ENCODE measurements around the gene NRXN3. TPM values are rescaled to one million over a fixed set of nuclear protein-coding genes. Genes with fewer than 3 reads are reported as not detected.

NRXN3 gene
- total and polyA plus RNA-seq, 5 donors, result 1.5 to 4.7 (median 4.0) TPM

GRCh38 chr14:79602045-79602444, 1431.9 kb downstream of the NRXN3 start:
- Histone ChIP-seq H3K4me3 (ENCODE audit: low read length) (no peak overlapping the region), H3K27ac (ENCODE audit: low read length) (no peak overlapping the region), H3K4me1 (ENCODE audit: control insufficient read depth, insufficient read depth, low read length) (no peaks in the 10 kb centered on the region), H3K9me3 (ENCODE audit: control insufficient read depth, low read length) (no peaks in the 10 kb centered on the region), H3K27me3 (ENCODE audit: control insufficient read depth, insufficient read depth) (no peaks in the 10 kb centered on the region)
- WGBS, result 92% methylated on average over 1 of the region's 1 CpG
- DNase-seq, result no peak
- intact Hi-C loops (cut with DNase I), result no loop called here
- no peak for ATAC-seq

GRCh38 chr14:79602742-79603141, 1432.6 kb downstream of the NRXN3 start:
- H3K27me3 ChIP-seq (ENCODE audit: control insufficient read depth, insufficient read depth), result no peaks in the 10 kb centered on the region
- intact Hi-C loops (cut with DNase I), result no loop called here
- no peaks in the 10 kb centered on the region for H3K4me1 ChIP-seq (ENCODE audit: control insufficient read depth, insufficient read depth, low read length)
- ATAC-seq (no peak), DNase-seq (no peak)
- H3K27ac ChIP-seq (ENCODE audit: low read length), result no peak overlapping the region
- 80% methylated on average over 3 of the region's 3 CpGs for WGBS
- H3K9me3 ChIP-seq (ENCODE audit: control insufficient read depth, low read length), result no peaks in the 10 kb centered on the region
- no peak overlapping the region for H3K4me3 ChIP-seq (ENCODE audit: low read length)

- DNase-seq (no peak), ATAC-seq (no peak)
- H3K27ac ChIP-seq (ENCODE audit: low read length), result no peak overlapping the region
- H3K9me3 ChIP-seq (ENCODE audit: control insufficient read depth, low read length), result no peaks in the 10 kb centered on the region
- H3K4me3 ChIP-seq (ENCODE audit: low read length), result no peak overlapping the region
- H3K27me3 ChIP-seq (ENCODE audit: control insufficient read depth, insufficient read depth), result no peaks in the 10 kb centered on the region
- intact Hi-C loops (cut with DNase I), result no loop called here
- no peaks in the 10 kb centered on the region for H3K4me1 ChIP-seq (ENCODE audit: control insufficient read depth, insufficient read depth, low read length)
- 53% methylated on average over 4 of the region's 4 CpGs for WGBS
Observed at GRCh38 chr14:79605849-79606248, 1435.7 kb downstream of the NRXN3 start.

- 83% methylated on average over 3 of the region's 3 CpGs for WGBS
- ATAC-seq (no peak), DNase-seq (no peak)
- Histone ChIP-seq H3K9me3 (ENCODE audit: control insufficient read depth, low read length) (no peaks in the 10 kb centered on the region), H3K27ac (ENCODE audit: low read length) (no peak overlapping the region), H3K4me1 (ENCODE audit: control insufficient read depth, insufficient read depth, low read length) (no peaks in the 10 kb centered on the region), H3K27me3 (ENCODE audit: control insufficient read depth, insufficient read depth) (no peaks in the 10 kb centered on the region), H3K4me3 (ENCODE audit: low read length) (no peak overlapping the region)
- intact Hi-C loops (cut with DNase I), result no loop called here
Observed at GRCh38 chr14:79608446-79608845, 1438.3 kb downstream of the NRXN3 start.

- 82% methylated on average over 5 of the region's 5 CpGs for WGBS
- Histone ChIP-seq H3K9me3 (ENCODE audit: control insufficient read depth, low read length) (no peaks in the 10 kb centered on the region), H3K4me1 (ENCODE audit: control insufficient read depth, insufficient read depth, low read length) (no peaks in the 10 kb centered on the region), H3K27me3 (ENCODE audit: control insufficient read depth, insufficient read depth) (no peaks in the 10 kb centered on the region), H3K4me3 (ENCODE audit: low read length) (no peak overlapping the region), H3K27ac (ENCODE audit: low read length) (no peak overlapping the region)
- intact Hi-C loops (cut with DNase I), result no loop called here
- DNase-seq (no peak), ATAC-seq (no peak)
Observed at GRCh38 chr14:79613625-79614024, 1443.5 kb downstream of the NRXN3 start.

- intact Hi-C loops (cut with DNase I), result no loop called here
- DNase-seq (no peak), ATAC-seq (no peak)
- WGBS, result 93% methylated on average over 5 of the region's 5 CpGs
- H3K27ac ChIP-seq (ENCODE audit: low read length), result no peak overlapping the region
- H3K27me3 ChIP-seq (ENCODE audit: control insufficient read depth, insufficient read depth), result no peaks in the 10 kb centered on the region
- no peaks in the 10 kb centered on the region for H3K9me3 ChIP-seq (ENCODE audit: control insufficient read depth, low read length)
- no peak overlapping the region for H3K4me3 ChIP-seq (ENCODE audit: low read length)
- no peaks in the 10 kb centered on the region for H3K4me1 ChIP-seq (ENCODE audit: control insufficient read depth, insufficient read depth, low read length)
Observed at GRCh38 chr14:79614448-79614847, 1444.3 kb downstream of the NRXN3 start.

GRCh38 chr14:79627058-79627457, 1456.9 kb downstream of the NRXN3 start:
- DNase-seq (no peak), ATAC-seq (no peak)
- Histone ChIP-seq H3K4me1 (ENCODE audit: control insufficient read depth, insufficient read depth, low read length) (no peaks in the 10 kb centered on the region), H3K27me3 (ENCODE audit: control insufficient read depth, insufficient read depth) (no peaks in the 10 kb centered on the region), H3K4me3 (ENCODE audit: low read length) (no peak overlapping the region), H3K9me3 (ENCODE audit: control insufficient read depth, low read length) (no peaks in the 10 kb centered on the region), H3K27ac (ENCODE audit: low read length) (no peak overlapping the region)
- intact Hi-C loops (cut with DNase I), result no loop called here

- intact Hi-C loops (cut with DNase I), result no loop called here
- DNase-seq (no peak), ATAC-seq (no peak)
- no peaks in the 10 kb centered on the region for H3K27me3 ChIP-seq (ENCODE audit: control insufficient read depth, insufficient read depth)
- WGBS, result 77% methylated on average over 6 of the region's 6 CpGs
- H3K27ac ChIP-seq (ENCODE audit: low read length), result no peak overlapping the region
- no peaks in the 10 kb centered on the region for H3K4me1 ChIP-seq (ENCODE audit: control insufficient read depth, insufficient read depth, low read length)
- H3K9me3 ChIP-seq (ENCODE audit: control insufficient read depth, low read length), result no peaks in the 10 kb centered on the region
- H3K4me3 ChIP-seq (ENCODE audit: low read length), result no peak overlapping the region
Observed at GRCh38 chr14:79629411-79630287, 1459.5 kb downstream of the NRXN3 start.

GRCh38 chr14:79630288-79630960, 1460.3 kb downstream of the NRXN3 start:
- H3K4me3 ChIP-seq (ENCODE audit: low read length), result no peak overlapping the region
- intact Hi-C loops (cut with DNase I), result no loop called here
- no peaks in the 10 kb centered on the region for H3K27me3 ChIP-seq (ENCODE audit: control insufficient read depth, insufficient read depth)
- H3K9me3 ChIP-seq (ENCODE audit: control insufficient read depth, low read length), result no peaks in the 10 kb centered on the region
- DNase-seq (no peak), ATAC-seq (no peak)
- no peaks in the 10 kb centered on the region for H3K4me1 ChIP-seq (ENCODE audit: control insufficient read depth, insufficient read depth, low read length)
- 74% methylated on average over 6 of the region's 6 CpGs for WGBS
- H3K27ac ChIP-seq (ENCODE audit: low read length), result no peak overlapping the region

GRCh38 chr14:79631276-79631675, 1461.1 kb downstream of the NRXN3 start:
- Histone ChIP-seq H3K27me3 (ENCODE audit: control insufficient read depth, insufficient read depth) (no peaks in the 10 kb centered on the region), H3K4me3 (ENCODE audit: low read length) (no peak overlapping the region), H3K4me1 (ENCODE audit: control insufficient read depth, insufficient read depth, low read length) (no peaks in the 10 kb centered on the region), H3K27ac (ENCODE audit: low read length) (no peak overlapping the region), H3K9me3 (ENCODE audit: control insufficient read depth, low read length) (no peaks in the 10 kb centered on the region)
- DNase-seq, result peak in 2 of 3 donors; percentile 22 to 33
- no peak for ATAC-seq
- intact Hi-C loops (cut with DNase I), result no loop called here
- 96% methylated on average over 25 of the region's 25 CpGs for WGBS

- H3K4me1 ChIP-seq (ENCODE audit: control insufficient read depth, insufficient read depth, low read length), result no peaks in the 10 kb centered on the region
- H3K4me3 ChIP-seq (ENCODE audit: low read length), result no peak overlapping the region
- H3K27ac ChIP-seq (ENCODE audit: low read length), result no peak overlapping the region
- H3K27me3 ChIP-seq (ENCODE audit: control insufficient read depth, insufficient read depth), result no peaks in the 10 kb centered on the region
- DNase-seq (no peak), ATAC-seq (no peak)
- intact Hi-C loops (cut with DNase I), result no loop called here
- H3K9me3 ChIP-seq (ENCODE audit: control insufficient read depth, low read length), result no peaks in the 10 kb centered on the region
- WGBS, result 61% methylated on average over 6 of the region's 6 CpGs
Observed at GRCh38 chr14:79638672-79639266, 1468.6 kb downstream of the NRXN3 start.
